Endometrial microvascular endothelial cells (primary cell): ENCODE results near the gene PRKCH. TPM values are rescaled to one million over a fixed set of nuclear protein-coding genes. Genes with fewer than 3 reads are reported as not detected.

Source experiments
- in situ Hi-C: cut with HindIII; loops from 2 replicates; pipeline ENCODE4 v1.10.0; 2017; ENCODE audit warnings: low sequenced_read_pairs, low pct_unique_long_range_greater_than_20kb; ENCODE audit errors: inconsistent ontology term
- total RNA-seq: library from RNA; depleted of rRNA; stranded (reverse); fragments of >200 nt; gene quantifications from one replicate; pipeline ENCODE4 v1.2.3, GENCODE V29; 2015; ENCODE audit errors: inconsistent ontology term

The PRKCH gene
- total RNA-seq, 1 donor from 2014 or later, result 116 TPM

- in situ Hi-C loops, result loop anchor here (10.0 to 25.0 kb wide), 2 partner anchors 134 to 363 kb away; no protein-coding TSS in a partner anchor
Measured at GRCh38 chr14:61471297-61472005, 150.1 kb downstream of the PRKCH start.

- in situ Hi-C loops, result loop anchor here (10.0 to 25.0 kb wide), 2 partner anchors 135 to 363 kb away; no protein-coding TSS in a partner anchor
Measured at GRCh38 chr14:61472011-61472672, 150.8 kb downstream of the PRKCH start.

GRCh38 chr14:61472801-61473376 lies 151.5 kb downstream of the PRKCH start:
- in situ Hi-C loops, result loop anchor here (10.0 to 25.0 kb wide), 2 partner anchors 136 to 362 kb away; no protein-coding TSS in a partner anchor

GRCh38 chr14:61474015-61474414 lies 152.6 kb downstream of the PRKCH start:
- in situ Hi-C loops, result loop anchor here (10.0 to 25.0 kb wide), 2 partner anchors 137 to 361 kb away; no protein-coding TSS in a partner anchor

- in situ Hi-C loops, result loop anchor here (10.0 to 25.0 kb wide), 3 partner anchors 137 to 360 kb away; no protein-coding TSS in a partner anchor
Measured at GRCh38 chr14:61474701-61475100, 153.3 kb downstream of the PRKCH start.

- in situ Hi-C loops, result loop anchor here (10.0 to 25.0 kb wide), 2 partner anchors 237 to 359 kb away; no protein-coding TSS in a partner anchor
Measured at GRCh38 chr14:61475316-61475715, 153.9 kb downstream of the PRKCH start.

- in situ Hi-C loops, result loop anchor here (10.0 to 25.0 kb wide), 2 partner anchors 236 to 359 kb away; no protein-coding TSS in a partner anchor
Measured at GRCh38 chr14:61476105-61476753, 154.8 kb downstream of the PRKCH start.

GRCh38 chr14:61476754-61477410 lies 155.5 kb downstream of the PRKCH start:
- in situ Hi-C loops, result loop anchor here (10.0 to 25.0 kb wide), 2 partner anchors 235 to 358 kb away; no protein-coding TSS in a partner anchor

GRCh38 chr14:61477712-61478462 lies 156.5 kb downstream of the PRKCH start:
- in situ Hi-C loops, result loop anchor here (10.0 to 25.0 kb wide), 2 partner anchors 234 to 357 kb away; no protein-coding TSS in a partner anchor

GRCh38 chr14:61478971-61479473 lies 157.6 kb downstream of the PRKCH start:
- in situ Hi-C loops, result loop anchor here (10.0 to 25.0 kb wide), 2 partner anchors 233 to 356 kb away; no protein-coding TSS in a partner anchor

- in situ Hi-C loops, result loop anchor here (10.0 to 25.0 kb wide), 2 partner anchors 232 to 355 kb away; no protein-coding TSS in a partner anchor
Measured at GRCh38 chr14:61479746-61480502, 158.5 kb downstream of the PRKCH start.

GRCh38 chr14:61480704-61481285 lies 159.4 kb downstream of the PRKCH start:
- in situ Hi-C loops, result loop anchor here (25.0 kb wide), 1 partner anchor 232 kb away; no protein-coding TSS in a partner anchor

GRCh38 chr14:61481701-61482100 lies 160.3 kb downstream of the PRKCH start:
- in situ Hi-C loops, result loop anchor here (25.0 kb wide), 1 partner anchor 231 kb away; no protein-coding TSS in a partner anchor

- in situ Hi-C loops, result loop anchor here (25.0 kb wide), 1 partner anchor 230 kb away; no protein-coding TSS in a partner anchor
Measured at GRCh38 chr14:61482348-61483206, 161.2 kb downstream of the PRKCH start.

- in situ Hi-C loops, result loop anchor here (25.0 kb wide), 1 partner anchor 229 kb away; no protein-coding TSS in a partner anchor
Measured at GRCh38 chr14:61483476-61483875, 162.1 kb downstream of the PRKCH start.
